ENCODE results near the gene PMPCA.

DNA sequence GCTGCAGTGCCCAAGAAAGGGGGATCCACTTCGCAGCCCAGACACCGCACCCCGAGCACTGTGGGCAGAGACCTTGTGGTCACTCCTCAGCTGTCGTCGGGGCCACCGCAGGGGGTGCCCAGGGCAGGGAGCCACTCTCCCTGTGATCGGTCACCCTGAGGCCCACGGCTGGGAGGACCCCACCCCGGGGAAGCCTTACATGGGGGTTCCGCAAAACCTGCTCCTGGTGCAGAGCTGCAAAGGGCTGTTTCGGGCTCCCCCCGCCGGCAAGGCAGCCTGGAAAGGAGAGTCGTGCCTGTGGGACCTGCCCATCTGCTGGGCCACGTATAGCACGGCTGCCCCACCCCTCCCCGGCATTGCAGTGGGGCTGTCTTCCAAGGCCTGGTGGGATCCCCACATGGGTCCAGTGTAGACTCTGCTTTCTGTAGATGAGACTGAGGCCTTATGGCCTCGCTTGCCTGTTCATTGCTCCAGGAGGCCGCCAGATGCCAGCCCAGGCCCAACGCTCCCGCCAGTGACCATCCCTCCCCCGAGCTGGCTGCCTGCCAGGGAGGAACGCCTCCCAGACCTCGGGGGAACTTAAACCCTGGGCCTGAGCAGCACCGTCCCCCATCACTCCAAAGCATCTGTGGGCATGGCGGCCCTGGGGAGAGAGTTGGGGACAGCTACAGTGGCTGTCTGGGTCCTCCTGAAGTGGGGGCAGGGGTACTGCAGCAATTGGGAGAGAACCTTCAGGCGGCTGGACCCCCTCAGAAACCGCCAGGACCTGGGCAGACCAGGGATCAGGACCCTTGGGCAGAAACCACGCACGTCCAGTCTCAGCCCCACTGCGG lies 45.3 kb upstream of the PMPCA start:
- no peak for TF ChIP-seq EP300 (IDR thresholded peaks at IDR 0.05)
- TF ChIP-seq, protein P1, sequence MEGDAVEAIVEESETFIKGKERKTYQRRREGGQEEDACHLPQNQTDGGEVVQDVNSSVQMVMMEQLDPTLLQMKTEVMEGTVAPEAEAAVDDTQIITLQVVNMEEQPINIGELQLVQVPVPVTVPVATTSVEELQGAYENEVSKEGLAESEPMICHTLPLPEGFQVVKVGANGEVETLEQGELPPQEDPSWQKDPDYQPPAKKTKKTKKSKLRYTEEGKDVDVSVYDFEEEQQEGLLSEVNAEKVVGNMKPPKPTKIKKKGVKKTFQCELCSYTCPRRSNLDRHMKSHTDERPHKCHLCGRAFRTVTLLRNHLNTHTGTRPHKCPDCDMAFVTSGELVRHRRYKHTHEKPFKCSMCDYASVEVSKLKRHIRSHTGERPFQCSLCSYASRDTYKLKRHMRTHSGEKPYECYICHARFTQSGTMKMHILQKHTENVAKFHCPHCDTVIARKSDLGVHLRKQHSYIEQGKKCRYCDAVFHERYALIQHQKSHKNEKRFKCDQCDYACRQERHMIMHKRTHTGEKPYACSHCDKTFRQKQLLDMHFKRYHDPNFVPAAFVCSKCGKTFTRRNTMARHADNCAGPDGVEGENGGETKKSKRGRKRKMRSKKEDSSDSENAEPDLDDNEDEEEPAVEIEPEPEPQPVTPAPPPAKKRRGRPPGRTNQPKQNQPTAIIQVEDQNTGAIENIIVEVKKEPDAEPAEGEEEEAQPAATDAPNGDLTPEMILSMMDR (IDR thresholded peaks at IDR 0.05): no peak
